Stomach smooth muscle (tissue), 2 donors: Measurements from ENCODE around the gene CD84.

Experiments
- H3K27ac ChIP-seq: one replicate; pipeline ENCODE4 v1.7.0; 2013; ENCODE audit warnings: mild to moderate bottlenecking, low read length, inconsistent platforms
- H3K27me3 ChIP-seq, 2 donors: one replicate each; pipeline ENCODE4 v1.7.0; 2013; ENCODE audit warnings: low read length in 2 of 2; ENCODE audit not compliant: insufficient read depth in 2 of 2, control insufficient read depth in 1 of 2
- H3K36me3 ChIP-seq, 2 donors: one replicate each; pipeline ENCODE4 v1.7.0; 2013; ENCODE audit warnings: low read length in 2 of 2; ENCODE audit not compliant: control insufficient read depth in 2 of 2, insufficient read depth in 2 of 2
- H3K4me1 ChIP-seq: one replicate; pipeline ENCODE4 v1.7.0; 2013; ENCODE audit warnings: low read length; ENCODE audit not compliant: control insufficient read depth, insufficient read depth
- H3K4me3 ChIP-seq, 2 donors: one replicate each; pipeline ENCODE4 v1.7.0; 2013; ENCODE audit warnings: low read length in 2 of 2
- H3K9ac ChIP-seq, 2 donors: one replicate each; pipeline ENCODE4 v1.7.0; 2013; ENCODE audit warnings: low read length in 2 of 2, mild to moderate bottlenecking in 1 of 2
- H3K9me3 ChIP-seq, 2 donors: one replicate each; pipeline ENCODE4 v1.7.0; 2013; ENCODE audit warnings: low read length in 2 of 2; ENCODE audit not compliant: control insufficient read depth in 2 of 2
- donor health status: healthy.
- donor health status: Pancreatic carcinoma.

The CD84 gene

DNA sequence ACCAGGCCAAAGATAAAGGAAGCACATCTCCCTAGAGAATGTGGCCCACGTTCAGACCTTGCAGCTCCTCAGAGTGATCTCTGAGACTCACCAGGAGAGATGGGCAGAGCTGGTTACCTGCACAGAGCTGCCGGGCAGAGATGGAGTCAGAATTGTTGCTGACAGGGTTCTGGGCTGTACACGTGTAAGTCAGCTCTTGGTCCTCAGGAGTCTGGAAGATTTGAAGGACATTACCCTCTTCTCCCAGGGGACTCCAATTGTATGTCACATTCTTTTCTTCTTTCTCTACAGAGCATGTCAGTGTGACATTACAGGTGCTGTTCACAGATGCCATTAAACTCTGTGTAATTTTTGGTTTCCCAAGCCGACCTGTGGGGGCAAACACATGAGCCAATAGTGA lies 25.5 kb downstream of the CD84 start:
- Histone ChIP-seq H3K27me3 (peaks cover 0 to 2% of the 10 kb centered on the region in 2 donors), H3K4me1 (no peaks in the 10 kb centered on the region), H3K27ac (no peak overlapping the region), H3K4me3 (no peak overlapping the region), H3K36me3 (no peaks in the 10 kb centered on the region), H3K9ac (no peak overlapping the region), H3K9me3 (no peaks in the 10 kb centered on the region)

DNA sequence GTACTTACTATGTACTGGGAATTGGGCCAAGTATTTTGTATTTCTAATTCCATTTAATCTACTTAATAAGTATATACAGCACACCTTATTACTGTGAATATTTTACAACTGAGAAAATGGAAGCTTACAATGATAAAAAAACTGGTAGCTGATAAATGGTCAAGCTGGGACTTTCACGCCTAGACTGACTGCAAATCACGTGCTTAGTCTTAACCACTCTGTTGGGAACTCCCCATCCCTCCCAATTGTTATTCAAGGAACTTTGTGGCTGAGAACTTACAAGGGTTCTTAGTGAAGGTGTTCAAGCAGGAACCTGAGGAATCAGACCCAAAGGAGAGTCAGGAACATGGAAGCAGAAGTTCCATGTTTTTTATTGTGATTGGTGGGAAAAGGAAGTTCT lies 26.9 kb downstream of the CD84 start:
- H3K27me3 ChIP-seq, result peaks cover 0 to 2% of the 10 kb centered on the region in 2 donors
- H3K4me3 ChIP-seq, result no peak overlapping the region
- H3K27ac ChIP-seq, result no peak overlapping the region
- no peaks in the 10 kb centered on the region for H3K9me3 ChIP-seq
- H3K4me1 ChIP-seq, result no peaks in the 10 kb centered on the region
- H3K36me3 ChIP-seq, result no peaks in the 10 kb centered on the region
- H3K9ac ChIP-seq, result no peak overlapping the region

GRCh38 chr1:160550572-160551034 lies 28.7 kb downstream of the CD84 start:
- no peak overlapping the region for H3K27ac ChIP-seq
- no peaks in the 10 kb centered on the region for H3K9me3 ChIP-seq
- no peak overlapping the region for H3K9ac ChIP-seq
- no peaks in the 10 kb centered on the region for H3K4me1 ChIP-seq
- H3K4me3 ChIP-seq, result no peak overlapping the region
- peaks cover 0 to 2% of the 10 kb centered on the region in 2 donors for H3K27me3 ChIP-seq
- H3K36me3 ChIP-seq, result no peaks in the 10 kb centered on the region

GRCh38 chr1:160549665-160550006 lies 29.7 kb downstream of the CD84 start:
- H3K27me3 ChIP-seq, result peaks cover 0 to 2% of the 10 kb centered on the region in 2 donors
- no peaks in the 10 kb centered on the region for H3K36me3 ChIP-seq
- no peak overlapping the region for H3K27ac ChIP-seq
- H3K4me1 ChIP-seq, result no peaks in the 10 kb centered on the region
- H3K9me3 ChIP-seq, result no peaks in the 10 kb centered on the region
- H3K9ac ChIP-seq, result no peak overlapping the region
- no peak overlapping the region for H3K4me3 ChIP-seq

- Histone ChIP-seq H3K9ac (no peak overlapping the region), H3K27ac (no peak overlapping the region), H3K4me3 (no peak overlapping the region), H3K36me3 (no peaks in the 10 kb centered on the region), H3K4me1 (no peaks in the 10 kb centered on the region), H3K27me3 (peaks cover 0 to 2% of the 10 kb centered on the region in 2 donors), H3K9me3 (no peaks in the 10 kb centered on the region)
Measured at GRCh38 chr1:160548960-160549664, 30.2 kb downstream of the CD84 start.

- H3K9me3 ChIP-seq, result no peaks in the 10 kb centered on the region
- H3K4me1 ChIP-seq, result no peaks in the 10 kb centered on the region
- peaks cover 0 to 2% of the 10 kb centered on the region in 2 donors for H3K27me3 ChIP-seq
- no peak overlapping the region for H3K27ac ChIP-seq
- no peak overlapping the region for H3K9ac ChIP-seq
- no peak overlapping the region for H3K4me3 ChIP-seq
- H3K36me3 ChIP-seq, result no peaks in the 10 kb centered on the region
Measured at GRCh38 chr1:160548183-160548582, 31.1 kb downstream of the CD84 start.

- H3K36me3 ChIP-seq, result no peaks in the 10 kb centered on the region
- no peaks in the 10 kb centered on the region for H3K4me1 ChIP-seq
- H3K27ac ChIP-seq, result no peak overlapping the region
- H3K9ac ChIP-seq, result no peak overlapping the region
- H3K4me3 ChIP-seq, result no peak overlapping the region
- H3K27me3 ChIP-seq, result no peaks in the 10 kb centered on the region
- H3K9me3 ChIP-seq, result no peaks in the 10 kb centered on the region
Measured at GRCh38 chr1:160547422-160547821, 31.9 kb downstream of the CD84 start.

GRCh38 chr1:160546942-160547341 lies 32.4 kb downstream of the CD84 start:
- Histone ChIP-seq H3K27ac (no peak overlapping the region), H3K9me3 (no peaks in the 10 kb centered on the region), H3K27me3 (no peaks in the 10 kb centered on the region), H3K4me1 (no peaks in the 10 kb centered on the region), H3K4me3 (no peak overlapping the region), H3K36me3 (no peaks in the 10 kb centered on the region), H3K9ac (no peak overlapping the region)

DNA sequence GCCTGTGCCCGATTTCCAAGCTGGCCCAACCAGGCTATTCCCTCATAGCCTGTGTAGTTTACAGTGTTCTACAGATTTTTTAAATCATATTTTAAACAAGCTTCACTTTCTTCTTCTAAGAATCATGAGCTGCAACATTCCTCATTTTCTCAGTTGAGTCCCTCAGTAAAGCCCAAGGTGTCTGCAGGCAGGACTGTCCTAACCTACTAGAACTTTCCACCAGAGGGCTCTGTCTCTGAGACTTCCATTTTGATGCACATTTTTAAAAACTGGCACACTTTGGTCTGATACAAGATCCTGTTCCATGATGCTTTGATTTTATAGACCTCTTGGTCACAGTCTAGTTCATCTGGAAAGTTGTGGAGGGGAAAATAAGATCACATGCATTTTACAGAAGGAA lies 34.6 kb downstream of the CD84 start:
- Histone ChIP-seq H3K4me3 (no peak overlapping the region), H3K4me1 (no peaks in the 10 kb centered on the region), H3K9me3 (no peaks in the 10 kb centered on the region), H3K36me3 (no peaks in the 10 kb centered on the region), H3K27ac (no peak overlapping the region), H3K9ac (no peak overlapping the region), H3K27me3 (no peaks in the 10 kb centered on the region)

GRCh38 chr1:160542303-160542945 lies 36.9 kb downstream of the CD84 start:
- H3K36me3 ChIP-seq, result no peaks in the 10 kb centered on the region
- H3K4me3 ChIP-seq, result no peak overlapping the region
- no peak overlapping the region for H3K9ac ChIP-seq
- H3K9me3 ChIP-seq, result no peaks in the 10 kb centered on the region
- H3K27me3 ChIP-seq, result no peaks in the 10 kb centered on the region
- H3K4me1 ChIP-seq, result no peaks in the 10 kb centered on the region
- H3K27ac ChIP-seq, result no peak overlapping the region

DNA sequence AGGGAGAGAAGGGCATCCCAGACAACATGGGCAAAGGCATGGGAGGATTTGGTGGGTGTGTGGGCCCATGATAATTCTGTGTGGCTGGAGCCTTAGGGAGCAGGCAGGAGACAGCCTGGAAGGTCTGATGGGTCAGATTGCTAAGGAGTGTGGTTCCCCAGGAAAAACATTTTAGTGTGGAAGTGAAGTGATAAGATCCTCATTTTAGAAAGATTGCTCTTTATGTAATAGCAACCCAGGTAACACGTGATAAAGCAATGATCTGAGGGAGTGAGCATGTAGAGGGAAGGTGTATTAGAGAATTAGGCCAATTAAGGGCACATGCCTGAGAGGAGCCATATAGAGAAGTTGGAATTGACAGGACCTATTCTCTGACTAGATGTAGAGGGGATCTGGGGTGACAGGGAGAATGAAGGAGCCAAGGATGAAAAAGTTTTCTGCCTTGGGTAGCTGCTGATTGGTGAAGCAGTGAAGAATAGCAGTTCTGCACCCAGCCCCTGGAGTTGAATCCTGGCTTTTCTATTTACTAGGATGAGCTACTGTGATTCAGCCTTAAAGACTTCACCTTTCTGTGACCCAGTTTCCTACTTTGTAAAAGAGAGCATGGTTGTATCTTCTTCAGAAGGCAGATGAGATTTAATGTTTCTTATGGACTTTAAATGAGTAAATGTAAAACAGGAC lies 37.5 kb downstream of the CD84 start:
- Histone ChIP-seq H3K27me3 (no peaks in the 10 kb centered on the region), H3K4me3 (no peak overlapping the region), H3K4me1 (no peaks in the 10 kb centered on the region), H3K36me3 (no peaks in the 10 kb centered on the region), H3K9ac (no peak overlapping the region), H3K9me3 (no peaks in the 10 kb centered on the region), H3K27ac (no peak overlapping the region)
